GM18858 (cell line): ENCODE measurements around the gene MT1F.

ENCODE experiments used
- ATAC-seq: cut with Tn5 transposase; IDR thresholded peaks from one replicate; pipeline ENCODE4 v1.9.1; 2021; ENCODE audit not compliant: unreplicated experiment

The MT1F gene

DNA sequence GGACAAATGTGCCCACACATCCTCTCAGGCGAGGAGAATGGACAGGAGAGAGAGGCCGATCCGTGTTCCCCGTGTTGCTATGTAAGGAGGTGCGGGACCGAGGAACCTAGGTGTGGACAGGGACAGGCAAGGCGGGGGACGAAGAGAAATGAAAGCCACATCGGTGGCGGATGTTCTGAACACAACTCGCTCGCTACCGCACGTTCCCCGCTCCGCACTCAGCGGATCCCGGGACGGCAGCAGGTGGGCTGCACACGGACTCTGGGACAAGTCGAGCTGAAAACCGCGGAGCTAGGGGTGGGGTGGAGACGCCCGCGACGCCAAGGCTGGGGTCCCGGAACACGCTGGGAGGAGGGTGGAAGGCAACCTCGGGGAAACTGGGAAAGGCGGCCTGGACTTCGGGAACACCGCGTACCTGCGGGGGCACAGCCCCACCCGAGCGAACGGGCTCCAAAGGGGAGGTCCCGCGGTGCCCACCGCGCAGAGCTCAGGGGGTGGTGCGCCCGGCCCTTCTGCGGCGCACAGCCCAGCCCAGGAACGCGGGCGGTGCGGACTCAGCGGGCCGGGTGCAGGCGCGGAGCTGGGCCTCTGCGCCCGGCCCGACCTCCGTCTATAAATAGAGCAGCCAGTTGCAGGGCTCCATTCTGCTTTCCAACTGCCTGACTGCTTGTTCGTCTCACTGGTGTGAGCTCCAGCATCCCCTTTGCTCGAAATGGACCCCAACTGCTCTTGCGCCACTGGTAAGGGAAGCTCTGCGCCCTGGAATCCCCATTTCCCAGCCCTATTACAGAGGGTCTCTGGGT is 32.4 kb upstream of the MT1F start, which contains the start of gene MT1E:
TSS of gene MT1E (plus strand) at position 642 of the 803 bp plus-strand sequence. CDS start at position 713, 71 bp downstream.
- no peak for ATAC-seq

DNA sequence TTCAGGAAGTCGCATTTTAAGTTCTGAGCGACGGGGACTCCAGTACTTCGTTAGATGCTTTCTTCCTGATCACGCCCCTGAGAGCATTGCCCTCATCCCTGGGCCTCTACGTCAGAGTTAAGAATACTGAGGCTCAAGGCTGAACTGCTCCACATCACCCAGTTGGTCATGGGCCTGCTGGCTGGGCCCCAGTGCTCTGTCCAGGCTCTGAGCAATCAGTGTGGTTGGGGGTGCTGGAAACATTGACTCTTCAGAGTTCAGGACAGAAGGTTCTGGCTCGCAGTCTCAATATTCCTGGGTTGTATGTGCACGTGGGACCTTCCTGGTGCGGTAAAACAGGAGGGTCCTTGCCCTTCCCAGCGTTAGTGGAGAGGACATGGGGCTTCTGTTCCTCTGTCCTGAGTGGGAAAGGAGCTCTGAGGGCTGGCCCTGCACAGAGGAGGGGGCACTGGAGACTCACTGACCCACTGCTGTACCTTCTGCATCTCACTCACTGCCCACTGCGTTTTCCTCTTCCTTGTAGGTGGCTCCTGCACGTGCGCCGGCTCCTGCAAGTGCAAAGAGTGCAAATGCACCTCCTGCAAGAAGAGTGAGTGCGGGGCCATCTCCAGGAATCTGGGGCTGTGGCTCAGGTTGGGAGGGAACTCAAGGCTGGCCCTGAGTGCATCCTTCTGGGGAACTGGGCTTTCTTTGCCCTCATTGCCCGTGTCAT is 31.7 kb upstream of the MT1F start:
- ATAC-seq: no peak

DNA sequence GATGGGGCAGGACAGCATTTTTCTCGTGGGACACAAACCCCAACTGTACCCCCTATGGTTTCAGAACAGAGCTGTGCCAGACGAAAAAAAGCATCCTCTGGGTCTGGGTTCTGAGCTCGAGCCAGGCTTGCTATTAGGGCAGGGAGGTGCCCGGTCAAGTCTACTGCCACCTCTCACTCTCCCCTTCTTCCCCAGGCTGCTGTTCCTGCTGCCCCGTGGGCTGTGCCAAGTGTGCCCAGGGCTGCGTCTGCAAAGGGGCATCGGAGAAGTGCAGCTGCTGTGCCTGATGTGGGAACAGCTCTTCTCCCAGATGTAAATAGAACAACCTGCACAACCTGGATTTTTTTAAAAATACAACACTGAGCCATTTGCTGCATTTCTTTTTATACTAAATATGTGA is 31.1 kb upstream of the MT1F start:
- ATAC-seq: no peak

DNA sequence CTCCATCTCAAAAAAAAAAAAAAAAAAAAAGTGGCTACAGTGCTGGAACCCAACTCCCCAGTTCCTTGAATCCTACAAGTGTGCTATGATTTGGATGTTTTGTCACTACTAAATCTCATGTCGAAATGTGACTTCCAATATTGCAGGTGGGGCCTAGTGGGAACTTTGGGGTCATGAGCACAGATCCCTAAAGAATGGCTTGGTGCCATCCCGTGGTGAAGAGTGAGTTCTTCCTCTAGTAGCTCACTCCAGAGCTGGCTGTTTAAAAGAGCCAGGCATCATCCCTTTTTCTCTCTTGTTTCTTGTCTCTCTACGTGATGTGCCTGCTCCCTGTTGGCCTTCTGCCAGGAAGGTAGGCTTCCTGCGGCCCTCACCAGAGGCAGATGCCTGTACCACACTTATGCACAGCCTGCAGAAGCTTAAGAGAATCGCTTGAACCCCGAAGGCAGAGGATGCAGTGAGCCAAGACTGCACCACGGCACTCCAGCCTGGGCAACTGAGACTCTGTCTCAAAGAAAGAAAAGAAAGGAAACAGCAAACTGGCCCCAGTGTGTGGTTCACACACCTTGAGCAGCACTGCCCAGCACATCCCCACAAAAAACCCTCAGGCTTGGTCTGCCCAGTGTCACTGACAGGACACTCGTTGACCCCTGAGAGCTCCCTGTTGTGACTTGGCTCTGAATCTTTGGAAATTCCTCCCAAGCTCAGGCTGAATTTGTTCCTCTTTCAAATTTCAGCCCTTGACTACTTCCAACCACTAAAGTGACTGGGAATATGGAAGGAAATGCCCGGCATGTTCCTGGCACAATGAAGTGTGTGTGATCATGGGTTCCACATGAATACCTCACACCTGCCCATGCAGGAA is 29.0 kb upstream of the MT1F start:
- ATAC-seq: no peak

DNA sequence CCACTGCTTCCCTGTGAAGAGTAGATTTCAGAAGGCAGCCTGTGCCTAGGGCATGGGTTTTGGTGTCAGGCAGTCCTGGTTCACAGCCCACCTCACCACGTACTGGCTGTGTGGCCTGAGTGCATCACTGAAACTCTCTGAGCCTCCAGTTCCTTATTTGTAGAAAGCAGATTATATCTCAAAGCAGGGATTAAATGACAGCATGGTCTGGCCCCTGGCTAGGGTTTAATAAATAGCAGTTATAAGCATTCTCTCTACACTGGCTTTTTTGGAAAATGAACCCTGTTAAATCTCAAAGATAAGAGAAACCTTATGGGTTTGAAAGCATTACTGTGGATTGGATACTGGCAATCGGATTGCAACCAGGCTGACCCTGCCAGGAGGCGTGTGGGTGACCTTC is 28.2 kb upstream of the MT1F start:
- no peak for ATAC-seq

DNA sequence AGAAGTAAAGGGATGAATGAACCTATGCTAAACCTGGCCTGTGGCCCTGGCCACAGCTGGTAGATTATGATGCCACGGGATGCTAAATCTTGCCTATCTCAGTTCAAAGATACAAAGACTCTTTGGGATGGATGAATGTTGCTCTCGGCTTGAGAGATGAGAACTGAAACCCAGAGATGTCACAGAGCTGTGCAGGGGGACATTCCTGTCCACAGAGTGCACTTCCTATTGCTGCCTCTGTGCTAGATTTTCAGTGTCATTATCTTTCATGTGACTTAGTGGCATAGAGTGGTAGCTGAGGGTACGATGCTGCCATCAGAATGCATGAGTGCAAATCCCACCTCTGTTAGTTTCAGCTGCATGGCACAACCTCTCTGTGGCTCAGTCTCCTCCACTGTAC is 27.6 kb upstream of the MT1F start:
- ATAC-seq: peak; percentile 91

DNA sequence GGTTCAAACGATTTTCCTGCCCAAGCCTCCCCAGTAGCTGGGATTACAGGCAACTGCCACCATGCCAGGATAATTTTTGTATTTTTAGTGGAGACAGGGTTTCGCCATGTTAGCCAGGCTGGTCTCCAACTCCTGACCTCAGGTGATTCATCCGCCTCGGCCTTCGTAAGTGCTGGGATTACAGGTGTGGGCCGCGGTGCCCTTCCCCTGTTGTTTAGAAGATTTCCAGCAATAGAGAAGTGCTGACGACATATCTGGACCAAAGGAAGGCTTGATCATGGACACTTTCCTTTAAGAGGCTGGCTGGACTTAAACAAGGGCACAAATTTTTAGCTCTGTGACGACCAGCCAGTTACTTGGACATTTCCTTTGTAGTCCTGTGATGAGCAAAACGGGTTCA is 26.6 kb upstream of the MT1F start:
- ATAC-seq: no peak

DNA sequence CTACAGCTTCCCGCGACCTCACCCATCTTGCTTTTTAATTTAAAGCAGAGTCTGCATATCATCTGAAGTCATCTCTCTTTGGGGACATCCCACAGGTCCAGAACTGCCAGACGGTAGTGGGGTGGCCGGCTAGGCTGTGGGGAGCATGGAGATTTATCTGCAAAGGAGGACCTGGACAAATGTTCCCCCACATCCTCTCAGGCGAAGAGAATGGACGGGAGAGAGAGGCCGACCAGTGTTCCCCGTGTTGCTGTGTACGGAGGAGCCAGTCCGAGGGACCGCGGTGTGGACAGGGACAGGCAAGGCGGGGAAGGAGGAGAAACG is 26.0 kb upstream of the MT1F start:
- ATAC-seq: no peak

DNA sequence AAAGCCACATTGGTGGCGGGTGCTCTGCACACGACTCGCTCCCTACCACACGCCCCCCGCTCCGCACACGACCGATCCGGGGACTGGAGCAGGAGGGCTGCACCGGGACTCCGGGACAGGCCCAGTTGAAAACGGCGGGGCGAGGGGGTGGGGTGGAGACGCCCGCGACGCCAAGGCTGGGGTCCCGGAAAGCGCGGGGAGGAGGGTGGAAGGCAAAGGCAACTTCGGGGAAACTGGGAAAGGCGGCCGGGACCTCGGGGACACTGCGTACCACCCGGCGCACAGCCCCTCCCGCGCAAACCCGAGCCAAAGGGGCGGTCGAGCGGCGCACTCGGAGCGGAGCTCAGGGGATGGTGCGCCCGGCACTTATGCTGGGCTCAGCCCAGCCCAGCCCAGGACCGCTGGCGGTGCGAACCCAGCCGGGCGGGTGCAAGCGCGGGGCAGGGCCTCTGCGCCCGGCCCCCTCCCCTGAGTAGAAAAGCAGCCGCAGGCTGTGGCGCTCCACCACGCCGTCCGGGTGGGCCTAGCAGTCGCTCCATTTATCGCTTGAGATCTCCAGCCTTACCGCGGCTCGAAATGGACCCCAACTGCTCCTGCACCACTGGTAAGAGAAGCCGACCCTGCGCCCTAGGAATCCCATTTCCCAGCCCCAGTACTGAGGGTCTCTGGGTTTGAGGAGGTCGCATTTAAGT is 25.5 kb upstream of the MT1F start, which contains the start of gene MT1M:
TSS of gene MT1M (plus strand) at position 504 of the 692 bp plus-strand sequence. CDS start at position 577, 73 bp downstream.
- no peak for ATAC-seq

DNA sequence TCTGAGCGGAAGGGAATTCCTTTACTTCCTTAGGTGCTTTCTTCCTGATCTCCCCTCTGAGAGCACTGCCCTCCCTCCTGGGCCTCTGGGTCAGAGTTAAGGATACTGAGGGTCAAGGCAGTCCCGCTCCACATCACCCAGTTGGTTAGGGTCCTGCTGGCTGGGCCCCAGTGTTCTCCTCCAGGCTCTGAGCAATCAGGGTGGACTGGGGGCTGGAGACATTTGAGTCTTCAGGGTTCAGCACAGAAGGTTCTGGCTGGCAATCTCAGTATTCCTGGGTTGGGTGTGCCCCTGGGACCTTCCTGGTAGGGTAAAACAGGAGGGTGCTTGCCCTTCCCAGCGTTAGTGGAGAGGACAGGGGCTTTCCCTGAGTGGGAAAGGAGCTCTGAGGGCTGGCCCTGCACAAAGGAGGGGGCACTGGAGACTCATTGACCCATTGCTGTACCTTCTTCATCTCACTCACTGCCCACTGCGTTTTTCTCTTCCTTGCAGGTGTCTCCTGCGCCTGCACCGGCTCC is 24.9 kb upstream of the MT1F start:
- no peak for ATAC-seq

DNA sequence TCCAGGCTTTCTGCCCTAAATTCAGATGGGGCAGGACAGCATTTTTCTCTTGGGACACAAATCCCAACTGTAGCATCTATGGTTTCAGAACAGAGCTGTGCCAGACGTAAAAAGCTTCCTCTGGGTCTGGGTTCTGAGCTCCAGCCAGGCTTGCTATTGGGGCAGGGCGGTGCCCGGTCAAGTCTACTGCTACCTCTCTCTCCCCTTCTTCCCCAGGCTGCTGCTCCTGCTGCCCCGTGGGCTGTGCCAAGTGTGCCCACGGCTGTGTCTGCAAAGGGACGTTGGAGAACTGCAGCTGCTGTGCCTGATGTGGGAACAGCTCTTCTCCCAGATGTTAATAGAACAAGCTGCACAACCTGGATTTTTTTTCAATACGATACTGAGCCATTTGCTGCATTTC is 24.2 kb upstream of the MT1F start:
- no peak for ATAC-seq

DNA sequence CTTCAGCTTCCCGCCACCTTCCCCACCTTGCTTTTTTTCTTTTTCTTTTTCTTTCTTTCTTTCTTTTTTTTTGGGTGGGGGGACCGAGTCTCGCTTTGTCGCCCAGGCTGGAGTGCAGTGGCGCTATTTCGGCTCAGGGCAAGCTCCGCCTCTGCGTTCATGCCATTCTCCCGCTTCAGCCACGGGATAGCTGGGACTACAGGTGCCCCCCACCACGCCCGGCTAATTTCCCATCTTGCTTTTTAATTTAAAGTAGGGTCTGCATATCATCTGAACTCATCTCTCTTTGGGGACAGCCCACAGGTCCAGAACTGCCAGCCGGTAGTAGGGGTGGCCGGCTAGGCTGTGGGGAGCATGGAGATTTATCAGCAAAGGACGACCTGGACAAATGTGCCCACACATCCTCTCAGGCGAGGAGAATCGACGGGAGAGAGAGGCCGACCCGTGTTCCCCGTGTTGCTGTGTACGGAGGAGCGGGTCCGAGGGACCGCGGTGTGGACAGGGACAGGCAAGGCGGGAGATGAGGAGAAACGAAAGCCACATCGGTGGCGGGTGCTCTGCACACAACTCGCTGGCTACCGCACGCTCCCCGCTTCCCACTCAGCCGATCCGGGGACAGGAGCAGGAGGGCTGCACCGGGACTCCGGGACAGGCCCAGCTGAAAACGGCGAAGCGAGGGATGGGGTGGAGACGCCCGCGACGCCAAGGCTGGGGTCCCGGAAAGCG is 22.9 kb upstream of the MT1F start:
- no peak for ATAC-seq

DNA sequence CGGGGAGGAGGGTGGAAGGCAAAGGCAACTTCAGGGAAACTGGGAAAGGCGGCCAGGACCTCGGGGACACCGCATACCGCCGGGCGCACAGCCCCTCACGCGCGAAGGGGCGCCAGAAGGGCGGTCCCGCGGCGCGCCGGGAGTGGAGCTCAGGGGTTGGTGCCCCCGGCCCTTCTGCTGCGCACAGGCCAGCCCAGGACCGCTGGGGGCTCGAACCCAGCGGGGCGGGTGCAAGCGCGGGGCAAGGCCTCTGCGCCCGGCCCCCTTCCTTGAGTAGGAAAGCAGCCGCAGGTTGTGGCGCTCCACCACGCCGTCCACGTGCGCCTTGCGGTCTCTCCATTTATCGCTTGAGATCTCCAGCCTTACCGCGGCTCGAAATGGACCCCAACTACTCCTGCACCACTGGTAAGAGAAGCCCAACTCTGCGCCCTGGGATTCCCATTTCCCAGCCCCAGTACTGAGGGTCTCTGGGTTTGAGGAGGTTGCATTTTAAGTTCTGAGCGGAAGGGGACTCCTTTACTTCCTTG is 22.3 kb upstream of the MT1F start:
- no peak for ATAC-seq

DNA sequence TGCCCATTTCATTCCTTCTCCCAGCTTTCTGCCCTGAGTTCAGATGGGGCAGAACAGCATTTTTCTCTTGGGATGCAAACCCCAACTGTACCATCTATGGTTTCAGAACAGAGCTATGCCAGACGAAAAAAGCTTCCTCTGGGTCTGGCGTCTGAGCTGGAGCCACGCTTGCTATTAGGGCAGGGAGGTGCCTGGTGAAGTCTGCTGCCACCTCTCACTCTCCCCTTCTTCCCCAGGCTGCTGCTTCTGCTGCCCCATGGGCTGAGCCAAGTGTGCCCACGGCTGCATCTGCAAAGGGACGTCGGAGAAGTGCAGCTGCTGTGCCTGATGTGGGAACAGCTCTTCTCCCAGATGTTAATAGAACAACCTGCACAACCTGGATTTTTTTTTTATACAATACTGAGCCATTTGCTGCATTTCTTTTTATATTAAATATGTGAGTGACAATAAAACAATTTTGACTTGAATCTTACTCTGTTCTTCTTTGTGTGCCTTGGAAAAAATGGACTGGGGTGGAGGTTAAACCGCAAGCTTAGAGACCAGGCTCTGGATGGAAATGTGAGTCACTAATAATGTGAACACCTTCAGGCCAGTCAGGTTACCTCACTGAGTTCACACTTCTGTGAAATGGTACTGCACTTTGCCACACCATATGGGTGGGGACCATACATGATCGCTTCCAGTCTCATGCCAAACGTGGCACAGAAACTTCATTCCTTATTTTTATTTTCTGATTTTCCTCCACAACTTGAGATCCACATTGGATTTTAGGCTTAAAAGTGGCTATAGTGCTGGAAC is 20.9 kb upstream of the MT1F start:
- ATAC-seq: no peak

DNA sequence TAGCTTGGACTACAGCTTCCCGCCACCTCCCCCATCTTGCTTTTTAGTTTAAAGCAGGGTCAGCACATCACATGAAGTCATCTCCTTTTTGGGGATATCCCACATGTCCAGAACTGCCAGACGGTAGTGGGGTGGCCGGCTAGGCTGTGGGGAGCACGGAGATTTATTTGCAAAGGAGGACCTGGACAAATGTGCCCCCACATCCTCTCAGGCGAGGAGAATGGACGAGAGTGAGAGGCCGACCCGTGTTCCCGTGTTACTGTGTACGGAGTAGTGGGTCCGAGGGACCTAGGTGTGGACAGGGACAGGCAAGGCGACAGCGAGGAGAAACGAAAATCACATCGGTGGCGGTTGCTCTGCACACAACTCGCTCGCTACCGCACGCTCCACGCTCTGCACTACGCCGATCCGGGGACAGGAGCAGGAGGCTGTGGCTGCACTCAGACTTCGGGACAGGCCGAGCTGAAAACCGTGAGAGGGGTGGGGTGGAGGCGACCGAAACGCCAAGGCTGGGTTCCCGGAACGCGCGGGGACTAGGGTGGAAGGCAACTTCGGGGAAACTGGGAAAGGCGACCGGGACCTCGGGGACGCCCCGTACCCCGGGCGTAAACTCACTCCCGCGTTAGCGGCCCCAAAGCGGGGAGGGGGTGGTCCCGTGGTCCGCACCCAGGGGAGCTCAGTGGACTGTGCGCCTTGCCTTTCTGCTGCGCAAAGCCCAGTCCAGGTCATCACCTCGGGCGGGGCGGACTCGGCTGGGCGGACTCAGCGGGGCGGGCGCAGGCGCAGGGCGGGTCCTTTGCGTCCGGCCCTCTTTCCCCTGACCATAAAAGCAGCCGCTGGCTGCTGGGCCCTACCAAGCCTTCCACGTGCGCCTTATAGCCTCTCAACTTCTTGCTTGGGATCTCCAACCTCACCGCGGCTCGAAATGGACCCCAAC is 19.7 kb upstream of the MT1F start, which contains the start of gene MT1A:
TSS of gene MT1A (plus strand) at position 853 of the 937 bp plus-strand sequence. CDS start at position 926, 73 bp downstream.
- ATAC-seq: no peak

DNA sequence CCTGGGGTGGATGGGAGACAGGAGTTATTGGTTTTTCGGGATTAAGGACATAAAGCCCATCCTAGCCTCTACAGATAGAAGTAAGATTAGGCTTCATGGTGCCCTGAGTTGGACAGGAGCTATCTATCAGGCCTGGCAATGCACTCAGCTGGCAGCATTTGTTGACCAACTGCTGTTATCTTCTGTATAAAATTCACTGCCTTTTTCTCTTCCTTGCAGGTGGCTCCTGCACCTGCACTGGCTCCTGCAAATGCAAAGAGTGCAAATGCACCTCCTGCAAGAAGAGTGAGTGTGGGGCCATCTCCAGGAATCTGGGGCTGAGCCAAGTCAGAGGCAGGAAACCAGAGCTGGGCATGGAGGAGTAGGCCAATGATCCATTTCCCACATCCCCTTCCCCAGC is 18.7 kb upstream of the MT1F start:
- no peak for ATAC-seq

DNA sequence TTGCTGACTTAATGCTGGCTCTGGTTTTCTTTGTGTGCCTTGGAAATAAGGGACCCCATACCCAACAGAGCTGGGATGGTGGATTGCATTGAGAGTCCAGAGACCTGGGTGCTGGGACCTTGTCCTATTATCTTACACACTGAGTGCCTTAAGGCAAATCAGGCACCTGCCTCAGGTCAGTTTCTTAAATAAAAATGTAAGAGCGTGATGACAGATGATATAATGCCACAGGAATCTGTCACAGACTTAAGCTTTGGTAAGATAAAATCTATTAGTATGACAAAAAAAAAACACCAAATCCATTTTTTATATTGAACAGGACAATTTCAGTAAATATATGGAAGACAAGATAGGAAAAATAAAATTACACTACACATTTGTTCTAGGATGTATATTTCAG is 17.7 kb upstream of the MT1F start:
- ATAC-seq: no peak

DNA sequence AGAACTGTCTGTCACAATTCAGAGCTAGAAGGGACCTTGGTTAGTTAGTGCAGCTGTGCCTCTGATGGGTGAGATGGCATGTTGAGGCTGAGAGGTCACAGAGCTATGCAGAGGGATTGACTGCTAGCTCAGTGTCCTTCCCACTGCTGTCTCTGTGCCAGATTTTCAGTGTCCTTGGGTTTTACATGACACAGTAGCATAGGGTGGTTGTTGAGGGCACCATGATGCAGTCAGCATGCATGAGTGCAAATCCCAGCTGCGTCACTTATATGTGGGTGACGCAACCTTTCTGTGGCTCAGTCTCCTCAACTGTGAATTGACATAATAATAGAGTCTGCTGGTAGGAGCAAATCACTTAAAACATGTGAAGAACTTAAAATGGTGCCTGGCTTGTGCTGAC is 16.6 kb upstream of the MT1F start:
- ATAC-seq: no peak
